HG02798 (cell line): ENCODE measurements around the gene ANGPTL4.

Experiments used
- ATAC-seq: cut with Tn5 transposase; IDR thresholded peaks from one replicate; pipeline ENCODE4 v1.9.1; 2021; ENCODE audit warnings: mild to moderate bottlenecking; ENCODE audit not compliant: unreplicated experiment, poor library complexity

Gene ANGPTL4

GRCh38 chr19:8387688-8388611, 24.0 kb downstream of the ANGPTL4 start:
- ATAC-seq = no peak

GRCh38 chr19:8388612-8388958, 24.6 kb downstream of the ANGPTL4 start:
- ATAC-seq = no peak

DNA sequence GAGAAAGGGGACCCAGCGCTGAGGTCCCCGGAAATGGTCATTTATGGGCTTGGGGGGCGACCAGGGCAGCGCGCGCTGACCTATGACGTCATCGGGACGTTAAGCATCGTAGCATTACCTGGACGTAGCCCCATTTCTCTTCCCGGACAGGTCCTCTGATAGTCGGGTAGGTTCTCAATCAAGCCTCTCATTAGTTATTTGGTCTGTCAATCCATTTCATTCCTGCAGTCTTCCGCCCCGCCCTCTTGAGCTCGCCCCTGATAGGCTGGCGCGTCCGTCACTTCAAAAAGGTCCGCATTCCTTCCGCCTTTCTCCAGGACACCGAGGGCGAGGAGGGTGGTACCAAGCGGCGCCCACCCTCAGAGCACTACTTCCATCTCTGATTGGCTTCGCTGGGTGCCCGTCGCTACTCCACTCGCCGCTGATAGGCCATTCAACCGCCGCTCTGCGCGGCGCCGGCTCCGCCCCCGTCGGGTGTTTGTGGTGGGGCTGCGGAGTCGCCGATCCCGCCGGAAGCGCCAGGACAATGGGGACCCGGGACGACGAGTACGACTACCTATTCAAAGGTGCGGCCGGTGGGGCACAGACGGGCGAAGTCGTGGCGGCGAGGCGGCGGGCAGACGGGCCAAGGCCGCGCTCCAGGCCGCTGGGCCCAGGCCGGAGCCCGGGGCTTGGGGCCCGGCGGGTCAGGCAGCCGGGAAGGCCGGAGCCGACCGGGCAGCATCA, 26.1 kb downstream of the ANGPTL4 start, which contains the start of gene RAB11B:
RAB11B (plus strand) TSS at position 470 of the 726 bp plus-strand sequence; CDS start at position 527, 57 bp downstream.
- peak; percentile 95 for ATAC-seq

- peak; percentile 40 for ATAC-seq
Measured at GRCh38 chr19:8390617-8390981, 26.6 kb downstream of the ANGPTL4 start.

DNA sequence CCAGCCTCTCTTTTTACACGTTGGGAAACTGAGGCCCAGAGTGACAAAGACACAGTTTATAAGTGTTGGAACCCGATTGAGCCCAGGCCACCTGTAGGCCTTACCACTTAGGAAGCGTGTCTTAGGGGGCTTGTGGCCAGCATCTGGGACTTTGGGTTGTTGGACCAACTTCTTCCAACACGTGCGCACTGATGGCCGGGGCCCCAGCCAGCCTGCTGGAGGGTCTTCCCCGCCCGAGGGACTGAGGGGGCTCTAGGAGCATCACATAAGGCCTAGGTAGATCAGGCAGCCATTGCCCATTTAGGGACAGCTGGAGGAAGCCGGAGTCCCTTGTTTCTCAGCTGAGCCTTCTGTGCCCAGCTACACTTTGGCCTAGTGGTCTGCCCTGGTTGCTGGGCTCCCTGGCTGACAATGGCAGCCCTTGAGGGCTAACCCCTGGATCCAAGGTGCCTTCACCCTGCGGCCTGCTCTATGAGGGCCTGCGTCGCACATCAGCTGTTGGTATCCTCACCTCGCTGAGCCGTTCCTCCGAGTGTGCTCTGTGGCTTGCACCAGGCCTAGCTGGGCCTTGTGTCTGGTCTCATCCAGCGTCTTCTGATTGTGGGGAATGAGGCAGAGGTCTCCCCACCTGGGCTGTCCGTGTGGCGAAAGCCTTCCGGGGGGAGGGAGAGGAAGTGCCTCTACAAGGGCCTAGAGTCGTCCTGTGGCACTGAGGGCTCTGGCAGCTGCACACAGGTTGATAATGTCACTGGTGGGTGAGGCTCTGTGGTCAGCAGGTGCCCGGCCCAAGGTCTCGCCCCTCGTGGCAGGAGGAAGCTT, 27.5 kb downstream of the ANGPTL4 start:
- ATAC-seq = no peak

DNA sequence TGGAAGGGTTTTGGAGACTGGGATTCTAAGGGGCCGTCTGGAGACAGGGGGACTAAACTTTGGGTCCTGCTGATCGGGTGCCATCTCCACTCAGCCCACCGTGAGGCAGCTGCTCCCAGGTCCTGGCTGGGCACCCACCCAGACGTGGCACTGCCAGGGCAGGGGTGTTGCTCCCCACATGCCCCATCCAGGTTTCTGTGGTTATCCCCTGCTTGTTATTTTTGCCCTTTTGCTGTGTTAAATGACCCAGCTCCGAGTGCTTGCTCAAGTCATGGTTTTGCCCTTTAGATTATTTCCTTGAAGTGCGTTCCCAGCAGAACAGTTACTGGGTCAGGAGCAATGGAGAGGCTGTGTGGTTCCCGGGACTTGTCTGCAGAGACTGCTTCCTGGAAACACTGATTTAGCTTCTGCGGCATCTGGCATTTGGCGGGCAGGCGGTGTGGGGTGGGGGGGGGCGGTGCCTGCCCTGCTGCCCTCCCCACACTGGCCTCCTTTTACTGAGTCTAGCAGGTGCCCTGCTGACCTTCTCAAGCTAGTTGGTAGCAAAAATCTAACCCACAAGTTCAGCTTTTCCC, 28.1 kb downstream of the ANGPTL4 start:
- no peak for ATAC-seq

DNA sequence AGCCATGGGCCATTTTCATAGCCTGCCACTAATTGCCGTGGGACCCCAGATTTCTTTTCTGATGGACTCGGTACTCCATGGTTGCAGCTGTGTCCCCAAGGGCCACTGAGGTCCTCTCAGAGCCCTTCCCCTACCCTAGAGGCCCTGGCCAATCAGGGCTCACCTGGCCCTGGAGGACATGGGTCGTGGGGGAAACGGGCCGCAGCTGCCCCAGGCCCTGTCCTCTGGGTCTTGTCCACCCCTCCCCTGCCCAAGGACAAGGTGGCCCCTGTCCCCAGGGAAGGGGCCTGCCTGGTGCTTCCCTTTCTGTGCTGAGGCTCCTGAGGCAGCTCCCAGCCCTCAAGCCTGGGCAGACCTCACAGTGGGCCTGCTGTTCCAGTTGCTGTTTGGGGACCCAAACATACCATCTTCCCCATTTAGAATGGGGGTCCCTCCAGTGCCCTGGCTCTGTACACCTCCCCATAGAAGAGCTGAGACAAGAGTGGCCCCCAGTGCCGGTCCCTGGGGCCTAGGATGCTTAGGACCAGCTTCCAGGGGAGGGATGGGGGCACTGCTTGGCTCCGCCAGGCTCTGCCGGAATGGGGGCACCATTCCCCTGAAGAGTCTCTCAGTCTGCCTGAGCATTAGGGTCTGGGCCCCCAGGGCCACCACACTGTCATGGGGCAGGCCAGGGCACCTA, 29.4 kb downstream of the ANGPTL4 start:
- ATAC-seq = no peak

DNA sequence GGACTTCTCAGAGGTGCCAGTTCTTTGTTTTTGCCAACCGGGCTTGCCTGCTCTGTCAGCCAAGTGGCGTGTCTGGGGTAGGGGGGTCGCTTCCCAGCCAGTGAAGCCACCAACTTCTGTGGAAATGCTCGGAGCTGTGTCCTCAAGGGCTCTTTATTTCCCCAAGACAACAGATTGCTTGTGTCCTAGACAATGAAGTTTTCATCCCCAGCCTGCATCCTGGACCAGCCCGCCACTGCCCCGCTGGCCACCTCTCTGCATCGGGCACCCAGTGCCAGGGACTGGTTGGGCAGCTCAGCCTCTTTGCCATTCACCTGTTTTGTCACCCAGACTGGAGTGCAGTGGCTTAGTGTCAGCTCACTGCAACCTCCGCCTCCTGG, 29.9 kb downstream of the ANGPTL4 start:
- no peak for ATAC-seq

GRCh38 chr19:8395621-8396082, 31.7 kb downstream of the ANGPTL4 start:
- ATAC-seq = no peak

- no peak for ATAC-seq
Measured at GRCh38 chr19:8396185-8396562, 32.2 kb downstream of the ANGPTL4 start.

DNA sequence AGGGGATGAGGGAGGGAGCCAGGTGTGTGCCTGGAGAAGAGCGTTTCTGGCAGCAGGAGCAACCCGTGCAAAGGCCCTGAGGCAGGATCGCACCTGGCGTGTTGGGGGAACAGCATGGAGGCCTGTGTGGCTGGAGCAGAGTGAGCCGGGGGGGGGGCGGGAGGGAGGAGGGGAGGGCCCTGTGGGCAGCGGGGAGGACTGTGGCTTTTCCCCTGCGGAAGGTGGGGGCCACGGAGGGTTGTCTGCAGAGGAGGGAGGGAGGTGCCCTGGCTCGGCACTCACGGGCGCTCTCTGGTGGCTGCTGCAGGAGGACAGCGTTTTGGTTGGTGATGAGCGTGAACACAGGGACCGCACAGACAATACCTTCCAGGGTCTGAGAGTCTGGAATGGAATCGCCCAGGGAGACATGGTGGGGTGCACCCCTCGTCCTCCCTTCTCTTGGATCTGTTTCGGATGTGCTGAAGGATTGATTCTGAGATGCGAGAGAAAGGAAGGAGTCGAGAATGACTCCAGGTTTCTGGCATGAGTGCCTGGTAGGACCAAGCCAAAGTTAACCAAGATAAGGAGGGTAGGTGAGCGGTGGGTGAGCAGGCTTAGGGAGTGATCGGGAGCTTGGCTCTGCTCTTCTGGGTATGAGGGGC, 32.7 kb downstream of the ANGPTL4 start:
- peak; percentile 48 for ATAC-seq

DNA sequence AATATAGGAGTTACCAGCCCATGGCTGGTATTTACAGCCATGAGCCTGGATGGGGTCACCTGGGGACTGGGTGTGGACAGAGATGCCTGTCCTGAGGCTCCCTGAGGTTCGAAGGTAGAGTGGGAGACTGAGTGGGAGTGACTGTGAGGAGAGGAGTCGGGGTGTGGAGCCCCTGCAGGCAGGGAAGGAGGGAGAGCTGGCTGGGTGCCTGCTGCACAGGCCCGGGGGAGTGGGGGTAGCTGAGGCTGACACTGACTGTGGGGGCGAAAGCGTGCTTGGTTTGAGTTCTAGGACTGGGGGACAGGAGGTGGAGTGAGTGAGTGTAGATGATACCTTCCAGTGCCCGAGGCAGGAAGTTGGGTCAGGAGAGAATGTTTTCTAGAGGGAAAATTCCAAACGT, 33.3 kb downstream of the ANGPTL4 start:
- no peak for ATAC-seq

DNA sequence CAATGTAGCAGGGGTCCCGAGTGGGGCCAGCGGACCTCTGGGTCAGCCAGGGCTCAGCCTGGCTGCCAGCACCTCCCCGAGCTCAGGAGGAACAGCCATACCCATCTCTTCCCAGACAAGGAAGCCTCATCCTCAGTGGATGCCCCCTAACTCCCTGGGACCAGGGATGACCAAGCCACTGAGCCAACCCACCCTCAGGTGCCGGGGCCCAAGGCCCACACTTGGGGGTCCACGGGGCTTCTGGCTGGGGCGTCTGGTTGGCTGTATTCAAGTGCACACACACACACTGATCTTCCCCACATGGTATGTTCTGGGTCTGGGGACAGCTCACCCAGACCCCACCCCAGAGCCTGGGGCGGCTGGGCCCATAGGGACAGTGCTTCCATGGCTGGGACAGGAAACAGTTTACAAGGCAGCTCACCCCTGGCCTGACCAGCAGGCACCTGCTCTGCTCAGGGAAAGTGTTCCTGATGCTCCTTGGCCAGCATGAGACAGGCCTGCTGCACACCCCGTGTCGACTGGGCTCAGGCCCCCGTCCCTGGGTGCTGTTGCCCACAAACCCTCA, 33.9 kb downstream of the ANGPTL4 start:
- ATAC-seq = no peak

GRCh38 chr19:8398311-8398771, 34.4 kb downstream of the ANGPTL4 start:
- ATAC-seq = no peak

GRCh38 chr19:8399681-8400188, 35.8 kb downstream of the ANGPTL4 start:
- no peak for ATAC-seq

DNA sequence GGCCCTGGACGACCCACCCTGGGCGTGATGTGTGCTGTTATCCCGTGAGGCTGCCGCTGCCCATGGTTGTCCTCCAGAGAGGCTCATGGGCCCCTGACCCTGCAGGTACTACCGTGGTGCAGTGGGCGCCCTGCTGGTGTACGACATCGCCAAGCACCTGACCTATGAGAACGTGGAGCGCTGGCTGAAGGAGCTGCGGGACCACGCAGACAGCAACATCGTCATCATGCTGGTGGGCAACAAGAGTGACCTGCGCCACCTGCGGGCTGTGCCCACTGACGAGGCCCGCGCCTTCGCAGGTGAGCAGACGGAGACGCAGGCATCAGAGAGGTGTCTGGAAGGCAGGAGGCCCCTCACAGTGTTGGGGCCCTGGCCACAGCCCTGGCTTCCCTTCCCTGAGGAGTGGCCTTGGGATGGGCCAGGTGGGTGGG, 38.0 kb downstream of the ANGPTL4 start:
- ATAC-seq = no peak

DNA sequence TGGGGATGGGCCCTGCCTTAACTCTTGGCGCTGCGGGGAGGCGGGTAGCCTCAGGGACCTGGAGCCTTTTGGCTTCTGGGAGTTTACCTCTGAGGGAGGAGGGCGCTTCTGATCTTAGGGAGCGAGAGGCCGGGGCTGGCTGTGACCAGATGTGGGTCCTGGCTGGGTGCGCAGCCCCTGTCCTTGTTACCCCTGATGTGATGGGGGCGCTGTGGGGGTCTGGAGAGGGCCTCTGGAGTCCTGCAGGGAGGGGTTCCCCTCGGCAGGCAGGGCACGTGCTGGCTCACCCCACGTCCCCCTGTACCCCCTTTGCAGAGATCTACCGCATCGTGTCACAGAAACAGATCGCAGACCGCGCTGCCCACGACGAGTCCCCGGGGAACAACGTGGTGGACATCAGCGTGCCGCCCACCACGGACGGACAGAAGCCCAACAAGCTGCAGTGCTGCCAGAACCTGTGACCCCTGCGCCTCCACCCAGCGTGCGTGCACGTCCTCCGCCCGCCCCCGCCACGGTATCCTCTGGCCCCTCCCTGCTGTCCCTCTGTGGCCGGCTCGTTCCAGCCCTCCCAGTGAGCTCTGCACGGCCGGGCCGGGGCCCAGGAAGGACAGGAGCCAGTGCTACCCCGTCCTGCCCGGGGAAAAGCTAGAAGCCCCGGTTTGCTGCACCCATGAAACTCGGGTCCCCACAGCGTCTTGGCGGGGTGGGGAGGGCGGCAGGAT, 39.3 kb downstream of the ANGPTL4 start:
- no peak for ATAC-seq

- ATAC-seq = no peak
Measured at GRCh38 chr19:8403820-8404109, 39.8 kb downstream of the ANGPTL4 start.
